Stimulated activated CD4-positive, alpha-beta T cell treated with anti-CD3 and anti-CD28 coated beads, Interleukin-4, amount 100 ng/mL, for 48 hours (primary cell): Measurements from ENCODE around the gene DCAF10.
"Not testable (repeated sequence)": the region's sequence is repeated elsewhere in the genome, so short reads cannot be mapped to it uniquely, and the experiment has no call there.

Source experiments
- DNase-seq, 2 donors: peaks; one replicate each; pipeline ENCODE4 v3.0.0-alpha.2; 2020; ENCODE audit warnings: low read depth in 2 of 2

The DCAF10 gene

GRCh38 chr9:37800631-37801286 lies at the start of gene DCAF10:
DCAF10 (plus strand) TSS chr9:37800797; CDS start chr9:37800867, 70 bp downstream.
- peak; percentile 85 to 88 for DNase-seq

DNA sequence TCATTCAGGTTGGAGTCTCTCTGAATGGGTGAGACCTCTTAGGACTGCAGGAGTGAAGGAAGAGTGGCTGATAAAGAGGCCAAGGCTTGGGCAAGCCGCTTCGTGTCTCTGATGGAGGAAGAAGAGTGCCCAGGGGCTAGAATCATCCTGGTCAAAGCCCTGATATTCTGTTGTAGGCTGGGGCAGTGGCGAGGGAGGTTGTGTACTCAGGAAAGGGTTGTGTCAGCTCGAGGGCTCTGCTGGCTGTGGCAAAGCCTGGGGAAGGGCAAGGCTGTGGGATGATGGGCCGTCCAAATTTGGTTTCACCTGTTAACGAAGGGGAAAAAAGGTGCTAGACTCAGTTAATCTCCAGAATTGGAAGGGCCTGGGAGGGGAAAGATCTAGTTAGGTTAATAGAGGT lies 49.4 kb upstream of the DCAF10 start:
- DNase-seq, result no peak

DNA sequence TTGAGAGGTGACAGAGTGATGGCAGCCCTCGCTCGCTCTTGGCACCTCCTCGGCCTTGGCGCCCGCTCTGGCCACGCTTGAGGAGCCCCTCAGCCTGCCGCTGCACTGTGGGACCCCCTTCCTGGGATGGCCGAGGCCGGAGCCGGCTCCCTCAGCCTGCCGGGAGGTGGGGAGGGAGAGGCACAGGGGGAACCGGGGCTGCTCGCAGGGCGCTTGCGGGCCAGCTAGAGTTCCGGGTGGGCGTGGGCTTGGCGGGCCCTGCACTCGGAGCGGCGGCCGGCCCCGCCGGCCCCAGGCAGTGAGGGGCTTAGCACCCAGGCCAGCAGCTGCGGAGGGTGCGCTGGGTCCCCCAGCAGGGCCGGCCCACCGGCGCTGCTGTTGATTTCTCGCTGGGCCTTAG lies 48.9 kb upstream of the DCAF10 start:
- not testable (repeated sequence) for DNase-seq

DNA sequence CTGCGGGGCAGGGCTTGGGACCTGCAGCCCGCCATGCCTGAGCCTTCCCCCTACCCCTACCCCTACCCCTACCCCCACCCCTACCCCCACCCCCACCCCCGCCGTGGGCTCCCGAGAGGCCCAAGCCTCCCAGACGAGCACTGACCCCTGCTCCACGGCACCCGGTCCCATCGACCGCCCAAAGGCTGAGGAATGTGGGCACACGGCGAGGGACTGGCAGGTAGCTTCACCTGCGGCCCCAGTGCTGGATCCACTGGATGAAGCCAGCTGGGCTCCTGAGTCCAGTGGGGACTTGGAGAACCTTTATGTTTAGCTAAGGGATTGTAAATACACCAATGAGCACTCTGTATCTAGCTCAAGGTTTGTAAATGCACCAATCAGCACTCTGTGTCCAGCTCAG lies 48.5 kb upstream of the DCAF10 start:
- not testable (repeated sequence) for DNase-seq

DNA sequence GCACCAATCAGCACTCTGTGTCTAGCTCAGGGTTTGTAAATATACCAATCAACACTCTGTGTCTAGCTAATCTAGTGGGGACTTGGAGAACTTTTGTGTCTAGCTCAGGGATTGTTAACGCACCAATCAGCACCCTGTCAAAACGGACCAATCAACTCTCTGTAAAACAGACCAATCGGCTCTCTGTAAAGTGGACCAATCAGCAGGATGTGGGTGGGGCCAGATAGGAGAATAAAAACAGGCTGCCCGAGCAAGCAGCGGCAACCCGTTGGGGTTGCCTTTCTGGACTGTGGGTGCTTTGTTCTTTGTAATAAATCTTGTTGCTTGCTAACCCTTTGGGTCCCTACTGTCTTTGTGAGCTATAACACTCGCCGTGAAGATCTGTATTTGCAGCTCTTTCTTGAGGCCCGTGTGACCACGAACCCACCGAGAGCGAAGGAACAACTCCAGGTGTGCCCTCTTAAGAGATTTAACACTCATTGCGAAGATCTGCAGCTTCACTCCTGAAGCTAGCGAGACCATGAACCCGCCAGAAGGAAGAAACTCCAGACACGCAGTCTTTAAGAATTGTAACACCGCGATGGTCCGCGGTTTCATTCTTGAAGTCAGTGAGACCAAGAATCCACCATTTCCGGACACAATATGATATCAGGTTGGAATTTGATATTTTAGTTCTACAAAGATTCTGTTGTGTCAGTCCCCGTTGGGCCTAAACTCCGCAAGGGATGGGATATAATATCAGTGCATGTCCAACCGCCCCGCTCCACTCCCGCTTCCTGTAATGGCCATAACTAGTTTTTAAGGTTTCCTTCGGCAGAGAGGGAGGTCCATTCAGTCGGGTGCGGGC lies 47.7 kb upstream of the DCAF10 start:
- peak in 1 of 2 donors; percentile 7 for DNase-seq

DNA sequence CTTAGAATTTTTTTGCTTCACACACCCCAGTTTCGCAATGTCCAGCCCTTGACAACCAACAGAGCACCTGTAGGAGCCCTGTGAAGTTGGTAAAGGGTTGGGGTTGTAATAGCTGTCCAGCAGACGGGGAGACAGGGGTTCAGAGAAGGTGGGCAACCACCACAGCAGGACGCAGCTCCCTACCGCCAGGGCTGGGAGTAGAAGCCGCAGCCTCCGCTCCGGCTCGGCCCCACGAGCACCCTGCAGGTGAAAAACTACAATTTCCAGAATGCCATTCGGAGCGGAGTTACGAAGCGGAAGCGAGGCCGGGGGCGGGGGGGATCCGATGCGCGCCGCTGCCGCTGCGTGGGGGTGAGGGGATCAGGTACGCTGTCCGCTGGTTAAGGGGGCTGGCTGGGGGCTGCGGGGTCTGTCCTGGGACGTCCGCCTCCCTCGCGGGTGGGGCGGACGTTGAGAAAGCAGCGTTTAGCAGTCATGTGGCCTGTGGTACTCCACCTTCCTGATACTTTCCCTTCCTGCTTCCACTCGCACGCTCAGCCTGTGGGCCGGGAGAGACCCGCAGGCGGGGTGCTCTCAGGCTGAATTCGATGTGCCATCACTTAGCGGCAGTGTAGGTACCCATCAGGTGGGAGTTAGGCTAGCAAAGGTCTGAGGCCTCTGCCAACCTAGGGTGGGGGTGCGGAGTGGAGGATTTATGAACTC lies 47.0 kb upstream of the DCAF10 start, which contains the start of gene TRMT10B:
Gene TRMT10B, plus strand, starts transcription at position 317 of the 702 bp plus-strand sequence. CDS start 8,127 bp downstream, outside the sequence.
- DNase-seq, result peak; percentile 68 to 72

DNA sequence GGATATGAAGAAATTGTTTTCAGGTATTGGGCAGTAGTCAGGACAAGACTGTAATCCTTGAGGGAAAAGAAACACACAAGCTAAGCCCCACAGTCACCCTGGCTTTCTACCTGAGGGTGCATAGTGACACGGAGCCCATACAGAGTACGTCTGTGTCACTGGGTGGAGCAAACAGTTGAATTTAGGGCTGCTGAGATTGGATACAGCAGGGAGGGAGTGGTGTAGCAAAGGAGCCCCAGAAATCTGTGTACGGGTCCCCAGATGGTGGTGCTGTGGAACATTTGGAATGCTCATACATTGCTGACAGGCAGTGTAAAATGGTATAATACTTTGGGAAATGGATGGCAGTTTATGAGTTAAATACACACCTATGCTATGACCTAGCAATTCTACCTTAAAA lies 41.9 kb upstream of the DCAF10 start:
- DNase-seq, result no peak

- DNase-seq, result no peak
Observed at GRCh38 chr9:37760416-37761161, 40.0 kb upstream of the DCAF10 start.

- DNase-seq, result no peak
Observed at GRCh38 chr9:37761511-37761910, 39.1 kb upstream of the DCAF10 start.

DNA sequence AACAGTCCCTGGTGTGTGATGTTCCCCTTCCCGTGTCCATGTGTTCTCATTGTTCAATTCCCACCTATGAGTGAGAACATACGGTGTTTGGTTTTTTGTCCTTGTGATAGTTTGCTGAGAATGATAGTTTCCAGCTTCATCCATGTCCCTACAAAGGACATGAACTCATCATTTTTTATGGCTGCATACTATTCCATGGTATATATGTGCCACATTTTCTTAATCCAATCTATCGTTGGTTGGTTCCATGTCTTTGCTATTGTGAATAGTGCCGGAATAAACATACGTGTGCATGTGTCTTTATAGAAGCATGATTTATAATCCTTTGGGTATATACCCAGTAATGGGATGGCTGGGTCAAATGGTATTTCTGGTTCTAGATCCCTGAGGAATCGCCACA lies 35.3 kb upstream of the DCAF10 start:
- not testable (repeated sequence) for DNase-seq

DNA sequence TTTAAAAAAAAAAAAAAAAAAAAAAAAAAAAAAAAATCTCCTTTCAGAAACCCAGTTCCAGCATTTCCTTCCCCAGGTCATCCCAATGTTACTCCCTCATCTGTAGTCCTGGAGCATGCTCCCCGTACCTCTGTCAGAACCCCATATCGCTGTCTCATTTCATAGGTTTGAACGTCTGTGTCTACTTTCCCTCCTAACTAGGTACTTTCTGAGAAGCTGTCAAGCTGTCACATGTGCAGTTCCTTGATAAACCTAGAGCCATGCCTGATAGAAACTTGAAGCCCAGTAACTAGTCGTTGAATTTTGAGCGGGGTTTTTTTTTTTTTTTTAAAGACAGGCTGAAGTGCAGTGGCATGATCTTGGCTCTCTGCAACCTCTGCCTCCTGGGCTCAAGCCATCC lies 31.3 kb upstream of the DCAF10 start:
- no peak for DNase-seq

DNA sequence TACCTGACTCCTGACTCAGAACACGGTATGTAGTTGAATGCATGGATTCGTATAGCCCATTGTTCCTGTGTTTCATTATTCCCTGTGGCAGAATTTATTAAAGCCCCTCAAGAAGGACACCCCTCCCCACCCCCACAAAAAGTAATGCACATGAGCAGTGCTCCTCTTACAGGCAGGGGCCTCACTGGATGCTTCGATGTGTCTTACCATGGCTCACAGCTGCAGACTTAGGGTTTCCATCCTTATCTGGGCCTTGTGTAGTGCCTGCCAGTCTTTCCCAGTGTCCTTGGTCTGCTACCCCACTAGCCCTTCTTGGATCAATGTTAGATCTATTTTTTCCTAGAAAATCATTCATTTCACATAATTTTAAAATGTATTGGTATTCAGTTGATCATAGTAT lies 30.6 kb upstream of the DCAF10 start:
- DNase-seq, result no peak

DNA sequence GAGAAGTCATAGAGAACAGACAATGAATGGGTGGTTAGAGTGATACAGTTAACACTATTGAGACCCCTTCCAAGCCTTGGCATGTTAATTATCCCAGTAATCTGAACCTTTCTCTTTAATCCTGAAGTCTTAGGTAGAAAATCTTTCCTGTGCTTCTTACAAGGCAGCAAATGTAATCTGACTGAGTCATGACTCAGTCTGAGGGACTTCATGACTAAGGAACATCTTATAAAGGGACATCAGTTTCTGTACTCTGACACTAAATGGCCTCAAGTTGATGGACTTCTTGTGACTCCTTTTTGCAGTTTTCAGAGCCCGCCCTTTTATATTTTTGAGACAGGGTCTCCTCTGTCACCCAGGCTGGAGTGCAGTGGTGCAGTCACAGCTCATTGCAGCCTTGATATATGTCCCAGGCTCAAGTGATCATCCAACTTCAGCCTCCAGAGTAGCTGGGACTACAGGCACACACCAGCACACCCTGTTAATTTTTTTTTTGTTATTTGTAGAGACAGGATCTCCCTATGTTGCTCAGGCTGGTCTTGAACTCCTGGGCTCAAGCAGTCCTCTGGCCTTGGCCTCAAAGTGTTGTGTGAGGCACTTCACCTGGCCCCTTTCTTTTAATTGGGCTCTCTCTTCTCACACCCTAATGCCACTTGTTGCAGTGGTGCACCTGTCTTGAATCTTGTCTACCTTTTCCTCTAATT lies 25.2 kb upstream of the DCAF10 start:
- no peak for DNase-seq

GRCh38 chr9:37776328-37776727 lies 24.3 kb upstream of the DCAF10 start:
- no peak for DNase-seq

- DNase-seq, result no peak
Observed at GRCh38 chr9:37778534-37778933, 22.1 kb upstream of the DCAF10 start.

- DNase-seq, result no peak
Observed at GRCh38 chr9:37784291-37784615, 16.3 kb upstream of the DCAF10 start.

- peak; percentile 79 to 84 for DNase-seq
Observed at GRCh38 chr9:37784616-37785483, 15.7 kb upstream of the DCAF10 start, which contains the start of gene EXOSC3. EXOSC3 (minus strand) TSS chr9:37785064; CDS start chr9:37785044, 20 bp downstream.

GRCh38 chr9:37787059-37787458 lies 13.5 kb upstream of the DCAF10 start:
- no peak for DNase-seq

DNA sequence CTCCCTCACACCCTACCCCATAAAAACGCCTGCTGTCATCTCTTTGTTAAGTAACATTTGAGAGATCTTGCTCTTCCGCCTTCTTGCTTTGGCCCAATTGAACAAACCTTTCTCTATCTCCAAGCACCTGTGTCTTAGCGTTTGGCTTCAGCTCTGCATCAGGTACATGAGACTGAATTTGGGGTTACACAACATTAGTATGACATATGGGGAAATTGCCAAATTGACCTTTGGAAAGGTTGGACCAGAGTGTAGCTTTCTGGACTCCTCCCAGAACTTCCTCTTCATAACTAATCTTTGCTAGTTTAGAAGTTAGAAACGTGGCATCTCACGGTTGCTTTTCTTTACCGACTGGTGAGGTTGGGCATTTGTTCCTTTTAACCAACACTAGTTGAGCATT lies 12.3 kb upstream of the DCAF10 start:
- no peak for DNase-seq

DNA sequence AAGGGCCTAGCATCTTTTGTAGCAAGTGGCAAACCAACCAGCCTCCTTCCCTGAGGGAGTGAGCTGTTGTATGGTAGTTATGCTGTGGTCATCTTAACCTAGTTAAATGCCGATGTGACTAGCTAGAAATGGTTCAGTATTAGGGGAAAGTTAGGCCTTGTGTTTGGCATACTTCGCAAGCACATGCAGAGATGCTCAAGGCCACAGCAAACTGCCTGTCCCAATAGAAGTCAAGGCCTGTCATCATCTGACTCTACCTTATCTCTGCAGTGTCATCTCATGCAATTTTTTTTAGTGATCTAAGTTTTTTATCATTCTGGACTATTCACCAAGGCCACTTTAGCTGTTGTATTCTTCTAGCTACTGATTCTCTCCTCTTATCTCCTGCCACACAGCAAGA lies 10.5 kb upstream of the DCAF10 start:
- no peak for DNase-seq
